IMR-90 (cell line): ENCODE results near the gene H2BK1. TPM values are rescaled to one million over a fixed set of nuclear protein-coding genes. Genes with fewer than 3 reads are reported as not detected.

ENCODE experiments used
- ATAC-seq: fragments of 200-7000 bp; cut with Tn5 transposase; 2 replicates; pipeline ENCODE4 v1.9.1; 2020; ENCODE audit warnings: low read depth, mild to moderate bottlenecking, moderate library complexity
- BruUV-seq: library from RNA; stranded (reverse); fragments of 400-500 nt; replicated peaks from 2 replicates; lab custom pipeline; 2021; lab: Mats Ljungman, UMichigan
- CTCF ChIA-PET: fragments of 300-600 bp; formaldehyde crosslinking; extraction: SDS; loops from one replicate; lab custom pipeline; 2021; ENCODE audit warnings: antibody characterized with exemption; lab: Yijun Ruan, JAX
- POLR2A ChIA-PET: fragments of 300-600 bp; sonication (Branson Sonifier 250); formaldehyde crosslinking; loops from one replicate; lab custom pipeline; 2022; ENCODE audit warnings: antibody characterized with exemption; ENCODE audit not compliant: unreplicated experiment; lab: Charles Lee
- DNase-seq: peaks from one replicate; pipeline ENCODE4 v3.0.0; 2013
- H2AFZ ChIP-seq: replicated peaks from 2 replicates; pipeline ENCODE3; 2013; ENCODE audit warnings: low read length, mild to moderate bottlenecking; ENCODE audit not compliant: poor library complexity
- H2AK5ac ChIP-seq: 2 replicates; pipeline ENCODE4 v1.6.1; 2013; ENCODE audit warnings: low read depth, low read length, inconsistent platforms
- H2AK9ac ChIP-seq: replicated peaks from 2 replicates; pipeline ENCODE3; 2013; ENCODE audit warnings: mild to moderate bottlenecking, low read depth, low read length, moderate library complexity; ENCODE audit not compliant: poor library complexity
- H2BK120ac ChIP-seq: 2 replicates; pipeline ENCODE4 v1.6.1; 2013; ENCODE audit warnings: low read depth, low read length, inconsistent platforms
- H2BK15ac ChIP-seq: 3 replicates; pipeline ENCODE4 v1.6.1; 2013; ENCODE audit warnings: low read depth, low read length, inconsistent platforms
- H2BK20ac ChIP-seq: 2 replicates; pipeline ENCODE4 v1.6.1; 2013; ENCODE audit warnings: low read depth, mild to moderate bottlenecking, inconsistent platforms, low read length, moderate library complexity
- H2BK5ac ChIP-seq: 2 replicates; pipeline ENCODE4 v1.6.1; 2013; ENCODE audit warnings: mild to moderate bottlenecking, low read depth, low read length, inconsistent platforms; ENCODE audit not compliant: poor library complexity, severe bottlenecking
- H3K14ac ChIP-seq: replicated peaks from 2 replicates; pipeline ENCODE4 v1.6.1; 2013; ENCODE audit warnings: low read depth, low read length, inconsistent platforms
- H3K18ac ChIP-seq: 2 replicates; pipeline ENCODE4 v1.6.1; 2013; ENCODE audit warnings: low read depth, low read length, control low read depth
- H3K23ac ChIP-seq: 2 replicates; pipeline ENCODE4 v1.6.1; 2013; ENCODE audit warnings: low read depth, low read length, inconsistent platforms
- H3K27ac ChIP-seq: 2 replicates; pipeline ENCODE4 v1.5.1; 2013; ENCODE audit warnings: mild to moderate bottlenecking, control low read depth, low read length; ENCODE audit not compliant: insufficient read depth
- H3K27me3 ChIP-seq: 2 replicates; pipeline ENCODE4 v1.6.1; 2013; ENCODE audit warnings: low read length; ENCODE audit not compliant: control insufficient read depth, insufficient read depth
- H3K36me3 ChIP-seq: 2 replicates; pipeline ENCODE4 v1.6.1; 2013; ENCODE audit warnings: low read length, mixed read lengths; ENCODE audit not compliant: control insufficient read depth, insufficient read depth
- H3K4ac ChIP-seq: 2 replicates; pipeline ENCODE4 v1.6.1; 2013; ENCODE audit warnings: low read depth, low read length, inconsistent platforms
- H3K4me1 ChIP-seq: 2 replicates; pipeline ENCODE4 v1.6.1; 2013; ENCODE audit warnings: low read length, mixed read lengths; ENCODE audit not compliant: control insufficient read depth, insufficient read depth
- H3K4me2 ChIP-seq: 2 replicates; pipeline ENCODE4 v1.6.1; 2013; ENCODE audit warnings: low read depth, mild to moderate bottlenecking, control low read depth, low read length, moderate library complexity
- H3K4me3 ChIP-seq: 2 replicates; pipeline ENCODE4 v1.5.1; 2013; ENCODE audit warnings: low read depth, mild to moderate bottlenecking, control low read depth, low read length, moderate library complexity; ENCODE audit not compliant: insufficient read depth
- H3K56ac ChIP-seq: 2 replicates; pipeline ENCODE4 v1.6.1; 2013; ENCODE audit warnings: low read length, inconsistent platforms; ENCODE audit not compliant: insufficient read depth; ENCODE audit errors: extremely low read depth
- H3K79me1 ChIP-seq, 2 experiments: 2 replicates each; pipeline ENCODE4 v1.6.1; 2013; ENCODE audit warnings: low read length in 2 of 2, inconsistent platforms in 1 of 2, low read depth in 1 of 2
- H3K9ac ChIP-seq: 2 replicates; pipeline ENCODE4 v1.6.1; 2013; ENCODE audit warnings: low read depth, low read length, control low read depth
- H3K9me1 ChIP-seq: 2 replicates; pipeline ENCODE4 v1.6.1; 2013; ENCODE audit warnings: low read length, inconsistent platforms; ENCODE audit not compliant: insufficient read depth
- H3K9me3 ChIP-seq: 2 replicates; pipeline ENCODE4 v1.6.1; 2013; ENCODE audit warnings: low read length; ENCODE audit not compliant: control insufficient read depth, insufficient read depth
- H4K20me1 ChIP-seq: 2 replicates; pipeline ENCODE4 v1.6.1; 2013; ENCODE audit warnings: low read length, inconsistent platforms; ENCODE audit not compliant: insufficient read depth
- H4K5ac ChIP-seq: 2 replicates; pipeline ENCODE4 v1.6.1; 2013; ENCODE audit warnings: mild to moderate bottlenecking, low read depth, low read length, control low read depth
- H4K8ac ChIP-seq, 2 experiments: 2 replicates each; pipeline ENCODE4 v1.6.1; 2013; ENCODE audit warnings: low read depth in 2 of 2, low read length in 2 of 2, control low read depth in 1 of 2, inconsistent platforms in 1 of 2
- H4K91ac ChIP-seq: 2 replicates; pipeline ENCODE4 v1.6.1; 2013; ENCODE audit warnings: low read depth, low read length, inconsistent platforms; ENCODE audit not compliant: insufficient read depth
- BHLHE40 ChIP-seq: fragments of 150-350 bp; IDR thresholded peaks from 2 replicates; pipeline ENCODE4 v1.6.1; 2016; ENCODE audit warnings: mild to moderate bottlenecking, low read depth, low read length
- CEBPB ChIP-seq: IDR thresholded peaks from 2 replicates; pipeline ENCODE4 v1.6.1; 2012; ENCODE audit warnings: low read depth, low read length, improper control_type of control experiment
- CHD1 ChIP-seq: IDR thresholded peaks from 2 replicates; pipeline ENCODE4 v1.6.1; 2012; ENCODE audit warnings: low read depth, low read length, improper control_type of control experiment
- FOS ChIP-seq: fragments of 150-350 bp; IDR thresholded peaks from 2 replicates; pipeline ENCODE4 v1.6.1; 2016; ENCODE audit warnings: low read depth, low read length
- MAFK ChIP-seq: IDR thresholded peaks from 2 replicates; pipeline ENCODE4 v1.6.1; 2012; ENCODE audit warnings: low read depth, low read length, improper control_type of control experiment
- MXI1 ChIP-seq: IDR thresholded peaks from 2 replicates; pipeline ENCODE4 v1.6.1; 2012; ENCODE audit warnings: low read depth, mild to moderate bottlenecking, low read length, moderate library complexity, borderline replicate concordance
- NFE2L2 ChIP-seq: fragments of 150-350 bp; IDR thresholded peaks from 2 replicates; pipeline ENCODE4 v1.6.1; 2016; ENCODE audit warnings: low read depth, mild to moderate bottlenecking, low read length
- POLR2A ChIP-seq: IDR thresholded peaks from 2 replicates; pipeline ENCODE4 v1.6.1; 2012; ENCODE audit warnings: mild to moderate bottlenecking, low read depth, low read length
- RAD21 ChIP-seq: IDR thresholded peaks from 2 replicates; pipeline ENCODE4 v1.6.1; 2012; ENCODE audit warnings: low read length, improper control_type of control experiment
- RCOR1 ChIP-seq: IDR thresholded peaks from 2 replicates; pipeline ENCODE4 v1.6.1; 2012; ENCODE audit warnings: mild to moderate bottlenecking, low read length, improper control_type of control experiment; ENCODE audit not compliant: insufficient replicate concordance
- RFX5 ChIP-seq: IDR thresholded peaks from 2 replicates; pipeline ENCODE4 v1.8.0; 2012; ENCODE audit warnings: low read depth, mild to moderate bottlenecking, low read length, moderate library complexity
- SMC3 ChIP-seq: fragments of 150-350 bp; IDR thresholded peaks from 2 replicates; pipeline ENCODE4 v1.6.1; 2016; ENCODE audit warnings: low read depth, mild to moderate bottlenecking, antibody characterized with exemption, low read length, moderate library complexity
- WGBS, 2 experiments: methylation state at CpG; one replicate each; pipeline versions ENCODE4 v1.1.5 to v1.1.7; 2013; ENCODE audit warnings: missing lambda C conversion rate in 2 of 2; ENCODE audit not compliant: insufficient read length in 1 of 2; ENCODE audit errors: extremely low coverage in 2 of 2; 5-methylcytosine and 5-hydroxymethylcytosine counted together
- dilution Hi-C: fragments of 300-500 bp; cut with HindIII; formaldehyde crosslinking; loops from one replicate; pipeline ENCODE4 v1.14.3; 2018; ENCODE audit warnings: low sequenced_read_pairs; ENCODE audit not compliant: unreplicated experiment
- in situ Hi-C: fragments of 300-500 bp; cut with MboI; formaldehyde crosslinking; loops from 3 replicates; pipeline ENCODE4 v1.14.3; 2019; ENCODE audit warnings: low sequenced_read_pairs, inconsistent platforms, mixed read lengths
- intact Hi-C: fragments of 100-400 bp; cut with micrococcal nuclease; formaldehyde crosslinking; loops from 2 replicates; pipeline ENCODE4 v1.10.0; 2022
- polyA plus RNA-seq, 3 experiments: library from polyadenylated mRNA; depleted of rRNA; stranded (reverse); fragments of >200 nt; gene quantifications; 2 replicates each; pipeline ENCODE4 v1.2.3, GENCODE V29; 2012; ENCODE audit warnings: low replicate concordance in 1 of 3
- total RNA-seq: library from RNA; depleted of rRNA; stranded (reverse); fragments of >200 nt; gene quantifications from 2 replicates; pipeline ENCODE4 v1.2.3, GENCODE V29; 2012
- TF ChIP-seq, protein P1 (sequence below): conservative IDR thresholded peaks from 2 replicates; pipeline ENCODE4 v1.5.1; 2012; ENCODE audit warnings: mild to moderate bottlenecking, low read depth, low read length, improper control_type of control experiment
- TF ChIP-seq, protein P2 (sequence below): fragments of 150-350 bp; IDR thresholded peaks from 2 replicates; pipeline ENCODE4 v1.6.1; 2017; ENCODE audit warnings: mild to moderate bottlenecking, antibody characterized with exemption, low read length, low read depth
- TF ChIP-seq, protein P3 (sequence below): fragments of 150-350 bp; IDR thresholded peaks from 2 replicates; pipeline ENCODE4 v1.6.1; 2016; ENCODE audit warnings: low read depth, mild to moderate bottlenecking, low read length, moderate library complexity, borderline replicate concordance

H2BK1 gene
- total and polyA plus RNA-seq, 2 of the 4 experiments (the other 2 are of a cell fraction): not detected

DNA sequence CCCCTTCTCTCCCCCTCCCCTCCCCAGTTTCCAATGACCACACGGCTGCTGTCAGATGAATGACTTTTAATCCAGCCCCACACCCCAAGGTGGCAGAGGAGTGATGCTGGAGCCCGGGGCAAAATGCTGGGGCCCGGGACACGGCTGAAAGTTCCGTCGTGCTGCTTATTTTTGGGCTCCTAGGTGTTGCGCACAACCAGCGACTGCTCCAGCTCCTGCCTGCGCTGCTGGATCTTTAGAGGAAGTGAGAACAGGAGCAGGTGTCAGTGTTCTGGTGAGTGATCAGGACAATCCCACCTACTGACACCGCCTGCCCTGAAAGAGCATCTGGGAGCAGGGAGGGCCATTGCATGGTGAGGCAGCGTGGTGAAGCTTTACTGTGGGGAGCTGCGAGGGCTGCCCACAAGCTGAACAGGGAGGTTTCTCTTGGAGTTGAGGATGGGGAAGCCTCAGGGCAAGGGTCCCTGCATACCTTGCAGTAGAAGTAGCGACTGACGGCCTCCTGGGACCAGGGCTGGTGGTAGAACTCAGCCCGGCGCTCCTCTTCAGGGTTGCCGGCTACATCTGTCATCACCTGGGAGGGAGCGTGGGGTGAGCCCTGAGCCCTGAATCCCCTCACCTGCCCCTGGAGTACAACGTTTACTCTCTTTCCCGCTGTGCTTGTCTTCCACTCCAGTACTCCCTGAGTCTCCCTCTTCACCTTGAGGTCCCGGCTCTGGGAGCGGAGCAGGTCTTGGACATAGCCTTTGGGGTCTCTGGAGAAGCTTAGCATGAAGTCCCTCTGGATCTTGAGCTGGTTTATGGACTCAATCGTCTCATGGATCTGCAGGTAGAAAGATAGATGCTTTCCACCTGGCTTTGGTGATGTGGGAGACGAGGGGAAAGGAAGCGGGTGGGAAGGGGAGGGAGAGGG lies 28.9 kb upstream of the H2BK1 start:
- POLR2A ChIA-PET: interaction anchor here (1.1 kb wide), 1 partner anchor 13 kb away, joined by 3 read pairs; no protein-coding TSS in a partner anchor
- TF ChIP-seq RFX5 (no peak), FOS (no peak), BHLHE40 (no peak), MAFK (no peak), CHD1 (no peak), RCOR1 (no peak), RAD21 (no peak), CEBPB (no peak), SMC3 (no peak), NFE2L2 (no peak), MXI1 (no peak), POLR2A (no peak)
- TF ChIP-seq, protein P1, sequence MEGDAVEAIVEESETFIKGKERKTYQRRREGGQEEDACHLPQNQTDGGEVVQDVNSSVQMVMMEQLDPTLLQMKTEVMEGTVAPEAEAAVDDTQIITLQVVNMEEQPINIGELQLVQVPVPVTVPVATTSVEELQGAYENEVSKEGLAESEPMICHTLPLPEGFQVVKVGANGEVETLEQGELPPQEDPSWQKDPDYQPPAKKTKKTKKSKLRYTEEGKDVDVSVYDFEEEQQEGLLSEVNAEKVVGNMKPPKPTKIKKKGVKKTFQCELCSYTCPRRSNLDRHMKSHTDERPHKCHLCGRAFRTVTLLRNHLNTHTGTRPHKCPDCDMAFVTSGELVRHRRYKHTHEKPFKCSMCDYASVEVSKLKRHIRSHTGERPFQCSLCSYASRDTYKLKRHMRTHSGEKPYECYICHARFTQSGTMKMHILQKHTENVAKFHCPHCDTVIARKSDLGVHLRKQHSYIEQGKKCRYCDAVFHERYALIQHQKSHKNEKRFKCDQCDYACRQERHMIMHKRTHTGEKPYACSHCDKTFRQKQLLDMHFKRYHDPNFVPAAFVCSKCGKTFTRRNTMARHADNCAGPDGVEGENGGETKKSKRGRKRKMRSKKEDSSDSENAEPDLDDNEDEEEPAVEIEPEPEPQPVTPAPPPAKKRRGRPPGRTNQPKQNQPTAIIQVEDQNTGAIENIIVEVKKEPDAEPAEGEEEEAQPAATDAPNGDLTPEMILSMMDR: no peak
- TF ChIP-seq, protein P2, sequence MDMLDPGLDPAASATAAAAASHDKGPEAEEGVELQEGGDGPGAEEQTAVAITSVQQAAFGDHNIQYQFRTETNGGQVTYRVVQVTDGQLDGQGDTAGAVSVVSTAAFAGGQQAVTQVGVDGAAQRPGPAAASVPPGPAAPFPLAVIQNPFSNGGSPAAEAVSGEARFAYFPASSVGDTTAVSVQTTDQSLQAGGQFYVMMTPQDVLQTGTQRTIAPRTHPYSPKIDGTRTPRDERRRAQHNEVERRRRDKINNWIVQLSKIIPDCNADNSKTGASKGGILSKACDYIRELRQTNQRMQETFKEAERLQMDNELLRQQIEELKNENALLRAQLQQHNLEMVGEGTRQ: no peak
- TF ChIP-seq, protein P3, sequence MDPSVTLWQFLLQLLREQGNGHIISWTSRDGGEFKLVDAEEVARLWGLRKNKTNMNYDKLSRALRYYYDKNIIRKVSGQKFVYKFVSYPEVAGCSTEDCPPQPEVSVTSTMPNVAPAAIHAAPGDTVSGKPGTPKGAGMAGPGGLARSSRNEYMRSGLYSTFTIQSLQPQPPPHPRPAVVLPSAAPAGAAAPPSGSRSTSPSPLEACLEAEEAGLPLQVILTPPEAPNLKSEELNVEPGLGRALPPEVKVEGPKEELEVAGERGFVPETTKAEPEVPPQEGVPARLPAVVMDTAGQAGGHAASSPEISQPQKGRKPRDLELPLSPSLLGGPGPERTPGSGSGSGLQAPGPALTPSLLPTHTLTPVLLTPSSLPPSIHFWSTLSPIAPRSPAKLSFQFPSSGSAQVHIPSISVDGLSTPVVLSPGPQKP: no peak

More for the DNA sequence above, 28.9 kb upstream of the H2BK1 start:
- no peak overlapping the region for H2BK15ac ChIP-seq
- H3K27me3 ChIP-seq: no peaks in the 10 kb centered on the region
- no peak overlapping the region for H3K56ac ChIP-seq
- no peak overlapping the region for H3K27ac ChIP-seq
- H3K4ac ChIP-seq: no peak overlapping the region
- no peak overlapping the region for H3K4me2 ChIP-seq
- no peak overlapping the region for H3K14ac ChIP-seq
- WGBS, 2 experiments: 87% methylated on average over 5 of the region's 25 CpGs; no CpG with 5 or more reads in 1 of the 2 experiments
- peaks cover 7 to 90% of the 10 kb centered on the region in 2 experiments for H3K79me1 ChIP-seq
- dilution Hi-C loops (no loop called here), in situ Hi-C loops (no loop called here), intact Hi-C loops (no loop called here)
- H3K36me3 ChIP-seq: peaks cover 79% of the 10 kb centered on the region
- no peak overlapping the region for H4K91ac ChIP-seq
- BruUV-seq: no TSS peak
- H3K23ac ChIP-seq: no peak overlapping the region
- H2AK9ac ChIP-seq: no peak overlapping the region
- H2BK20ac ChIP-seq: no peak overlapping the region
- H3K9ac ChIP-seq: no peak overlapping the region
- CTCF ChIA-PET: no interaction called here
- peaks cover 82% of the 10 kb centered on the region for H4K20me1 ChIP-seq
- no peaks in the 10 kb centered on the region for H3K9me1 ChIP-seq
- no peak overlapping the region for H3K4me3 ChIP-seq
- no peaks in the 10 kb centered on the region for H3K9me3 ChIP-seq
- no peak overlapping the region for H2BK5ac ChIP-seq
- no peak overlapping the region for H2AK5ac ChIP-seq
- H3K4me1 ChIP-seq: peaks cover 2% of the 10 kb centered on the region; the same call in 1 of the 2 replicates
- no peak overlapping the region for H2AFZ ChIP-seq
- ATAC-seq (no peak), DNase-seq (no peak)
- no peak overlapping the region for H2BK120ac ChIP-seq
- no peak overlapping the region for H4K5ac ChIP-seq
- no peak overlapping the region for H4K8ac ChIP-seq
- no peak overlapping the region for H3K18ac ChIP-seq
